ENCODE measurements around the gene SLC6A3.
"Not testable (repeated sequence)": the region's sequence is repeated elsewhere in the genome, so short reads cannot be mapped to it uniquely, and the experiment has no call there.

SLC6A3 gene

GRCh38 chr5:1376981-1377380 lies 68.3 kb downstream of the SLC6A3 start:
- no peak for FAIRE-seq
- no peak for DNase-seq (ENCODE audit: insufficient read length, low spot score)

- DNase-seq (ENCODE audit: insufficient read length, low spot score) (no peak), FAIRE-seq (no peak)
Measured at GRCh38 chr5:1375871-1376810, 69.1 kb downstream of the SLC6A3 start.

- DNase-seq (ENCODE audit: insufficient read length, low spot score) (no peak), FAIRE-seq (no peak)
Measured at GRCh38 chr5:1374679-1375055, 70.6 kb downstream of the SLC6A3 start.

- FAIRE-seq: no peak
- no peak for DNase-seq (ENCODE audit: insufficient read length, low spot score)
Measured at GRCh38 chr5:1374030-1374678, 71.1 kb downstream of the SLC6A3 start.

GRCh38 chr5:1371972-1372342 lies 73.3 kb downstream of the SLC6A3 start:
- not testable (repeated sequence) for DNase-seq (ENCODE audit: insufficient read length, low spot score)

GRCh38 chr5:1371218-1371971 lies 73.8 kb downstream of the SLC6A3 start:
- DNase-seq (ENCODE audit: insufficient read length, low spot score) (no peak), FAIRE-seq (no peak)

More at GRCh38 chr5:1371972-1372342, 73.3 kb downstream of the SLC6A3 start:
- not testable (repeated sequence) for FAIRE-seq

- FAIRE-seq (no peak), DNase-seq (ENCODE audit: insufficient read length, low spot score) (no peak)
Measured at GRCh38 chr5:1370006-1370405, 75.2 kb downstream of the SLC6A3 start.

GRCh38 chr5:1368756-1369155 lies 76.5 kb downstream of the SLC6A3 start:
- no peak for DNase-seq (ENCODE audit: insufficient read length, low spot score)
- FAIRE-seq: no peak

- DNase-seq (ENCODE audit: insufficient read length, low spot score) (no peak), FAIRE-seq (no peak)
Measured at GRCh38 chr5:1368236-1368635, 77.0 kb downstream of the SLC6A3 start.

- DNase-seq (ENCODE audit: insufficient read length, low spot score): no peak
- FAIRE-seq: no peak
Measured at GRCh38 chr5:1367149-1367548, 78.1 kb downstream of the SLC6A3 start.

- peak; percentile 77 for FAIRE-seq
- peak; percentile 46 for DNase-seq (ENCODE audit: insufficient read length, low spot score)
Measured at GRCh38 chr5:1366514-1366913, 78.7 kb downstream of the SLC6A3 start.

- no peak for FAIRE-seq
- DNase-seq (ENCODE audit: insufficient read length, low spot score): no peak
Measured at GRCh38 chr5:1364211-1364610, 81.0 kb downstream of the SLC6A3 start.

- DNase-seq (ENCODE audit: insufficient read length, low spot score) (no peak), FAIRE-seq (no peak)
Measured at GRCh38 chr5:1363581-1363980, 81.7 kb downstream of the SLC6A3 start.

- FAIRE-seq: no peak
- no peak for DNase-seq (ENCODE audit: insufficient read length, low spot score)
Measured at GRCh38 chr5:1363160-1363559, 82.1 kb downstream of the SLC6A3 start.

GRCh38 chr5:1362242-1363015 lies 82.8 kb downstream of the SLC6A3 start:
- FAIRE-seq (no peak), DNase-seq (ENCODE audit: insufficient read length, low spot score) (no peak)

- DNase-seq (ENCODE audit: insufficient read length, low spot score): no peak
- no peak for FAIRE-seq
Measured at GRCh38 chr5:1360861-1361260, 84.4 kb downstream of the SLC6A3 start.

- FAIRE-seq; DNase-seq (ENCODE audit: insufficient read length, low spot score): not testable (repeated sequence)
Measured at GRCh38 chr5:1360367-1360766, 84.9 kb downstream of the SLC6A3 start.

- no peak for DNase-seq (ENCODE audit: insufficient read length, low spot score)
- no peak for FAIRE-seq
Measured at GRCh38 chr5:1359713-1360112, 85.5 kb downstream of the SLC6A3 start.

- DNase-seq (ENCODE audit: insufficient read length, low spot score) (no peak), FAIRE-seq (no peak)
Measured at GRCh38 chr5:1359031-1359645, 86.1 kb downstream of the SLC6A3 start.

- FAIRE-seq (no peak), DNase-seq (ENCODE audit: insufficient read length, low spot score) (no peak)
Measured at GRCh38 chr5:1358726-1359025, 86.6 kb downstream of the SLC6A3 start.

Measured in GM19239 (cell line).